Mesenchymal stem cell (in vitro differentiated cells and primary cell): Measurements from ENCODE around the gene PRDM2.

Experiments
- DNase-seq: peaks from one replicate; pipeline ENCODE4 v3.0.0-alpha.2; 2013
- H2AFZ ChIP-seq: one replicate; pipeline ENCODE4 v1.6.1; 2013; ENCODE audit warnings: low read depth, mild to moderate bottlenecking, control low read depth, inconsistent platforms, low read length, moderate library complexity
- H2AK5ac ChIP-seq: 2 replicates; pipeline ENCODE4 v1.6.1; 2013; ENCODE audit warnings: low read length, moderate library complexity, mild to moderate bottlenecking, inconsistent platforms; ENCODE audit not compliant: severe bottlenecking
- H2BK120ac ChIP-seq: one replicate; pipeline ENCODE4 v1.6.1; 2013; ENCODE audit warnings: low read depth, mild to moderate bottlenecking, inconsistent platforms, low read length, moderate library complexity
- H2BK12ac ChIP-seq, 2 experiments: one replicate each; pipeline ENCODE4 v1.6.1; 2013; ENCODE audit warnings: inconsistent platforms in 2 of 2, low read length in 2 of 2, mild to moderate bottlenecking in 2 of 2, moderate library complexity in 2 of 2, control low read depth in 1 of 2
- H2BK15ac ChIP-seq: one replicate; pipeline ENCODE4 v1.6.1; 2013; ENCODE audit warnings: mild to moderate bottlenecking, low read depth, inconsistent platforms; ENCODE audit not compliant: poor library complexity, severe bottlenecking
- H2BK5ac ChIP-seq: 2 replicates; pipeline ENCODE4 v1.6.1; 2013; ENCODE audit warnings: low read depth, mild to moderate bottlenecking, low read length, control low read depth, inconsistent platforms; ENCODE audit not compliant: poor library complexity, severe bottlenecking
- H3K14ac ChIP-seq, 2 experiments: one replicate each; pipeline ENCODE4 v1.6.1; 2013; ENCODE audit warnings: inconsistent platforms in 2 of 2, low read length in 2 of 2, control low read depth in 1 of 2, mild to moderate bottlenecking in 1 of 2, moderate library complexity in 1 of 2
- H3K18ac ChIP-seq, 2 experiments: one replicate each; pipeline ENCODE4 v1.6.1; 2013; ENCODE audit warnings: inconsistent platforms in 2 of 2, low read length in 2 of 2, control low read depth in 1 of 2, low read depth in 1 of 2, mild to moderate bottlenecking in 1 of 2
- H3K23ac ChIP-seq, 2 experiments: one replicate each; pipeline ENCODE4 v1.6.1; 2013; ENCODE audit warnings: inconsistent platforms in 2 of 2, low read length in 2 of 2, mild to moderate bottlenecking in 2 of 2, moderate library complexity in 2 of 2, control low read depth in 1 of 2
- H3K27ac ChIP-seq: 2 replicates; pipeline ENCODE4 v1.5.1; 2013; ENCODE audit warnings: mild to moderate bottlenecking, moderate library complexity, low read length, control low read depth, inconsistent platforms; ENCODE audit not compliant: poor library complexity, severe bottlenecking
- H3K27me3 ChIP-seq, 2 experiments: 2 replicates each; pipeline versions ENCODE4 v1.6.1 to v1.7.0; 2013; ENCODE audit warnings: low read length in 2 of 2, mild to moderate bottlenecking in 2 of 2, moderate library complexity in 2 of 2, control low read depth in 1 of 2, inconsistent platforms in 1 of 2; ENCODE audit not compliant: control insufficient read depth in 1 of 2, insufficient read depth in 1 of 2
- H3K36me3 ChIP-seq, 2 experiments: 2 replicates each; pipeline versions ENCODE4 v1.6.1 to v1.7.0; 2013; ENCODE audit warnings: low read length in 2 of 2, control low read depth in 1 of 2, inconsistent platforms in 1 of 2, low read depth in 1 of 2, mild to moderate bottlenecking in 1 of 2; ENCODE audit not compliant: insufficient read depth in 2 of 2, control insufficient read depth in 1 of 2
- H3K4ac ChIP-seq, 2 experiments: one replicate each; pipeline ENCODE4 v1.6.1; 2013; ENCODE audit warnings: inconsistent platforms in 2 of 2, low read length in 2 of 2, mild to moderate bottlenecking in 2 of 2, moderate library complexity in 2 of 2, control low read depth in 1 of 2, low read depth in 1 of 2
- H3K4me1 ChIP-seq: 2 replicates; pipeline ENCODE4 v1.6.1; 2013; ENCODE audit warnings: low read depth, low read length, control low read depth; ENCODE audit not compliant: control insufficient read depth, insufficient read depth
- H3K4me2 ChIP-seq: 2 replicates; pipeline ENCODE4 v1.6.1; 2013; ENCODE audit warnings: low read length, mild to moderate bottlenecking, inconsistent platforms; ENCODE audit not compliant: poor library complexity, severe bottlenecking
- H3K4me3 ChIP-seq, 2 experiments: 2 replicates each; pipeline versions ENCODE4 v1.5.1 to v1.7.0; 2013; ENCODE audit warnings: low read length in 2 of 2, mild to moderate bottlenecking in 2 of 2, control low read depth in 1 of 2, low read depth in 1 of 2; ENCODE audit not compliant: insufficient read depth in 1 of 2
- H3K79me1 ChIP-seq: replicated peaks from 2 replicates; pipeline ENCODE4 v1.6.1; 2013; ENCODE audit warnings: mild to moderate bottlenecking, control low read depth, low read length, inconsistent platforms; ENCODE audit not compliant: poor library complexity, severe bottlenecking
- H3K9ac ChIP-seq: 2 replicates; pipeline ENCODE4 v1.7.0; 2013; ENCODE audit warnings: mild to moderate bottlenecking, low read length, moderate library complexity
- H3K9me3 ChIP-seq: 2 replicates; pipeline ENCODE4 v1.7.0; 2013; ENCODE audit warnings: mild to moderate bottlenecking, low read length; ENCODE audit not compliant: control insufficient read depth
- H4K8ac ChIP-seq: one replicate; pipeline ENCODE4 v1.6.1; 2013; ENCODE audit warnings: inconsistent platforms, mild to moderate bottlenecking, low read length, moderate library complexity
- H4K91ac ChIP-seq: one replicate; pipeline ENCODE4 v1.6.1; 2013; ENCODE audit warnings: mild to moderate bottlenecking, low read length, inconsistent platforms
- WGBS: methylation state at CpG from one replicate; pipeline ENCODE4 v1.1.7; 2013; ENCODE audit warnings: mixed read lengths; 5-methylcytosine and 5-hydroxymethylcytosine counted together

Gene PRDM2

DNA sequence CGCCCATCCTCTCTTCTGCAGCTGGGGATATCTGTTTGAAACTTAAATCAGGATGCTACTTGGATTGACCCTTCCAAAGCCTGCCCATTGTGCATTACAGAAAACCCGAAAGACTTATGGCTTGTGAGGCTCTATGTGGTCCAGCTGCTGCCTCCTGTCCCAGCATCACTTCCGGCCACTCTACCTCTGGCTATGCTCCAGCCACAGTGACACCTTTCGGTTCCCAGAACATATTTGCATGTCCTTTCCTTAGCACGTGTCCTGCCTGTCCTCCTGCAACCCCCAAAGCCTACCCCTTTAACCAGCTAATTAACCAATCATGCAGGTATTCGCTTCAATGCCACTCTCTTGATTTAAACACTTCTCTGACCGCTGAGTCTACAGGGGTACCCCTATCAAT, 167.6 kb downstream of the PRDM2 start:
- Histone ChIP-seq H2AFZ (no peak overlapping the region), H3K14ac (no peak overlapping the region), H3K36me3 (no peaks in the 10 kb centered on the region), H2BK15ac (no peak overlapping the region), H4K8ac (no peak overlapping the region), H3K4me3 (no peak overlapping the region), H2BK12ac (no peak overlapping the region), H2BK120ac (no peak overlapping the region), H2AK5ac (no peak overlapping the region), H3K4me1 (no peaks in the 10 kb centered on the region), H3K18ac (no peak overlapping the region), H3K27me3 (peaks cover 0 to 56% of the 10 kb centered on the region in 2 experiments), H4K91ac (peak overlapping the region; percentile 32), H3K79me1 (no peaks in the 10 kb centered on the region), H3K23ac (no peak overlapping the region), H3K9ac (no peak overlapping the region), H3K4ac (no peak overlapping the region), H3K9me3 (no peaks in the 10 kb centered on the region), H2BK5ac (no peak overlapping the region), H3K27ac (no peak overlapping the region), H3K4me2 (no peak overlapping the region)
- 54% methylated on average over 7 of the region's 7 CpGs for WGBS
- DNase-seq, result no peak

DNA sequence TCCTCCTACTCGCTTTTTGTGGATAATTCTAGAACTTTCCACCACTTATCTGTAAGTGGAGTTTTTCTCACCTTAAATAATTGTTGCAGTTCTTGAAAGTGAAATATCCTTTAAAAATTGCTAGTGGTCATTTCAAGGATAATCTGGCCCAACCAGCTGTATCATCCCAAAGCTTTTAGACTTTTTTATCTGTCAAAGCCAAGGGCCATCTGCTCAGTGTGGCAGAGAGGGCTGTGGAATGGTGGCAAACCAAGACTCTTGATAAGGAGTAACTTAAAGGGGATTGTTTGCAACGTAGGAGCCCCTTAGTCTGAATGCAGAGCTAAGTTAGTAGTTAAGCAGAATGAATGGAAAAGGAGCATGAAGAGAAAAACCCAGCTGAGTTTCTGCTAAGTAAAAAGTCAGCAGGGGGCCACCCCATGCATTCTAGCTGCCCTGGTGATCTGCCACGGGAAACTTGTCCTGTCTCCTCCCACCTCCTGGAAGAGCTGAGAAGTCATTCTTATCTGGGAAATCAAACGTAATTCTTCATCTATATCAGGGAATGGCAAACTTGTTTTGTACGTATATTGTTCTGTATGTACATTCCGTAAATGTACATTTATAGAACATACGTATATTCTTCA, 169.3 kb downstream of the PRDM2 start:
- Histone ChIP-seq H4K91ac (no peak overlapping the region), H3K9ac (no peak overlapping the region), H3K27ac (no peak overlapping the region), H4K8ac (no peak overlapping the region), H2AFZ (no peak overlapping the region), H3K4me2 (no peak overlapping the region), H3K23ac (no peak overlapping the region), H3K27me3 (peaks cover 0 to 67% of the 10 kb centered on the region in 2 experiments), H2BK15ac (no peak overlapping the region), H3K18ac (no peak overlapping the region), H2BK120ac (no peak overlapping the region), H2AK5ac (no peak overlapping the region), H3K4me3 (no peak overlapping the region), H3K79me1 (no peaks in the 10 kb centered on the region), H3K14ac (no peak overlapping the region), H2BK12ac (no peak overlapping the region), H3K4ac (no peak overlapping the region), H3K4me1 (no peaks in the 10 kb centered on the region), H2BK5ac (no peak overlapping the region), H3K36me3 (no peaks in the 10 kb centered on the region), H3K9me3 (no peaks in the 10 kb centered on the region)
- WGBS, result 54% methylated on average over 3 of the region's 7 CpGs
- no peak for DNase-seq

DNA sequence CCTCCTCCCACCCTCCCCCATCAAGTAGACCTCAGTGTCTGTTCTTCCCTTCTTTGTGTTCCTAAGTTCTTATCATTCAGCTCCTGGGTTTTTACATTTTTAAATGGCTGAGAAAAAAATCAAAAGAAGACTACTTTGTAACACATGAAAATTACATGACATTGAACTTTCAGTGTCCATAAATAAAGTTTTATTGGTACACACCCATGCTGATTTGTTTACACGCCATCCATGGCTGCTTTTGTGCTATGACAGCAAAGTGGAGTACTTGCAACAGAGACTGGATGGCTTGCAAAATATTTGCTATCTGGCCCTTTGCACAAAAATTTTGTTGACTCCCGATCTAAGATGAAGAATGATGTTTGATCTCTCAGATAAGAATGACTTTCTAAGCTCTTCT, 171.4 kb downstream of the PRDM2 start:
- H3K27me3 ChIP-seq, result peaks cover 0 to 72% of the 10 kb centered on the region in 2 experiments
- no peak overlapping the region for H4K8ac ChIP-seq
- no peak overlapping the region for H2BK15ac ChIP-seq
- H3K9me3 ChIP-seq, result no peaks in the 10 kb centered on the region
- H3K18ac ChIP-seq, result no peak overlapping the region
- H3K4me2 ChIP-seq, result no peak overlapping the region
- H3K4me3 ChIP-seq, result no peak overlapping the region
- H3K14ac ChIP-seq, result no peak overlapping the region
- H4K91ac ChIP-seq, result no peak overlapping the region
- no peaks in the 10 kb centered on the region for H3K4me1 ChIP-seq
- H2BK120ac ChIP-seq, result no peak overlapping the region
- H2BK12ac ChIP-seq, result no peak overlapping the region
- no peak overlapping the region for H3K9ac ChIP-seq
- 58% methylated on average over 2 of the region's 2 CpGs for WGBS
- H3K79me1 ChIP-seq, result no peaks in the 10 kb centered on the region
- H2AFZ ChIP-seq, result no peak overlapping the region
- no peak overlapping the region for H3K4ac ChIP-seq
- H2BK5ac ChIP-seq, result no peak overlapping the region
- H3K36me3 ChIP-seq, result no peaks in the 10 kb centered on the region
- H3K27ac ChIP-seq, result no peak overlapping the region
- no peak overlapping the region for H3K23ac ChIP-seq
- DNase-seq, result no peak
- no peak overlapping the region for H2AK5ac ChIP-seq

DNA sequence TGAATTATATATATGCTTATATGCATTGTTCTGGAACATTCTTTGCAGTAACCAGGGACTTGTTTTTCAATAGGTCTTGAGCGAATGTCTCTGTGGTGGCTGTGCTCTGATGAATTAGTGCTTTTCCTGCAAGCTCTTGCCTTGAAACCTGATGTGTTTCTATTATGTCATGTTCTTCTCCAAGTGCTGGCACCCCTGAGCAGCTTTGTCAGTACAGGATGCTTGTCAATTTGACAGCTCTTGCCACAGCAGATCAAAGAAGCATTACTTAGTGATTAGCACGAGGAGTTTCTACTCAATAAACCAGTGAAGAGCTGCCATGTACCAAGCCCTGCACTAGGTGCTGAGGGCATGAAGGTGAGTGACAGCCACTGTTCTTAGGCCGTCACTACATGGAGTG, 171.9 kb downstream of the PRDM2 start:
- 53% methylated on average over 3 of the region's 3 CpGs for WGBS
- no peak overlapping the region for H4K91ac ChIP-seq
- no peak overlapping the region for H3K23ac ChIP-seq

More for the DNA sequence above, 171.9 kb downstream of the PRDM2 start:
- Histone ChIP-seq H3K4ac (no peak overlapping the region), H3K4me1 (no peaks in the 10 kb centered on the region), H3K79me1 (no peaks in the 10 kb centered on the region), H2BK15ac (no peak overlapping the region), H3K27ac (no peak overlapping the region), H3K4me2 (no peak overlapping the region), H3K4me3 (no peak overlapping the region), H3K18ac (no peak overlapping the region), H2BK5ac (no peak overlapping the region), H2AFZ (no peak overlapping the region), H3K14ac (no peak overlapping the region), H2BK120ac (no peak overlapping the region), H3K9ac (no peak overlapping the region), H3K27me3 (peaks cover 0 to 68% of the 10 kb centered on the region in 2 experiments), H3K36me3 (no peaks in the 10 kb centered on the region), H2BK12ac (no peak overlapping the region), H3K9me3 (no peaks in the 10 kb centered on the region), H4K8ac (no peak overlapping the region), H2AK5ac (no peak overlapping the region)
- no peak for DNase-seq
